ENCODE data around the gene PLA2G4C. TPM values are rescaled to one million over a fixed set of nuclear protein-coding genes. Genes with fewer than 3 reads are reported as not detected.
"Not testable (repeated sequence)": the region's sequence is repeated elsewhere in the genome, so short reads cannot be mapped to it uniquely, and the experiment has no call there.

Gene PLA2G4C
- total and polyA plus RNA-seq, 10 donors = 17.0 to 62.5 (median 34.3) TPM

GRCh38 chr19:48094129-48094854, 16.3 kb downstream of the PLA2G4C start:
- WGBS, 5 donors = 23 to 40% (median 26%) methylated on average over 1 of the region's 1 CpG
- Histone ChIP-seq H3K36me3 (peaks cover 2 to 55% (median 40%) of the 10 kb centered on the region in 6 donors), H3K27me3 (replicated peaks in 1 of 7) (no peaks in the 10 kb centered on the region), H3K27ac (no peak overlapping the region), H3K4me3 (no peak overlapping the region), H3K9me3 (peaks cover 0 to 20% (median 12%) of the 10 kb centered on the region in 8 donors), H3K4me1 (no peaks in the 10 kb centered on the region)
- TF ChIP-seq POLR2AphosphoS5 (IDR thresholded peaks at IDR 0.05) = no peak
- no peak for TF ChIP-seq POLR2A (IDR thresholded peaks at IDR 0.05)
- no peak for TF ChIP-seq CTCF (IDR thresholded peaks at IDR 0.05 in 8 of 11, conservative IDR thresholded peaks at IDR 0.05 in 3 of 11)
- intact Hi-C loops (cut with DNase I; ENCODE audit: low total_unique reads) = no loop called here
- DNase-seq = no peak

GRCh38 chr19:48091111-48091718, 19.4 kb downstream of the PLA2G4C start:
- DNase-seq; H3K27me3 ChIP-seq (replicated peaks in 1 of 7); H3K27ac ChIP-seq; intact Hi-C loops (cut with DNase I; ENCODE audit: low total_unique reads); H3K4me3 ChIP-seq; H3K4me1 ChIP-seq: not testable (repeated sequence)
- Histone ChIP-seq H3K36me3 (peaks cover 2 to 36% (median 29%) of the 10 kb centered on the region in 6 donors), H3K9me3 (peaks cover 0 to 20% (median 12%) of the 10 kb centered on the region in 8 donors)
- 79 to 91% (median 87%) methylated on average over 13 of the region's 13 CpGs for WGBS, 5 donors

GRCh38 chr19:48090281-48090802, 20.3 kb downstream of the PLA2G4C start:
- Histone ChIP-seq H3K9me3 (peaks cover 0 to 20% (median 12%) of the 10 kb centered on the region in 8 donors), H3K27me3 (replicated peaks in 1 of 7) (peaks cover 0 to 6% (median 0%) of the 10 kb centered on the region in 7 donors), H3K27ac (no peak overlapping the region), H3K36me3 (peaks cover 2 to 28% (median 20%) of the 10 kb centered on the region in 6 donors), H3K4me3 (no peak overlapping the region), H3K4me1 (no peaks in the 10 kb centered on the region)
- intact Hi-C loops (cut with DNase I; ENCODE audit: low total_unique reads) = no loop called here
- no peak for DNase-seq
- TF ChIP-seq CTCF (IDR thresholded peaks at IDR 0.05 in 8 of 11, conservative IDR thresholded peaks at IDR 0.05 in 3 of 11) (no peak), POLR2AphosphoS5 (IDR thresholded peaks at IDR 0.05) (no peak), POLR2A (IDR thresholded peaks at IDR 0.05) (no peak)
- WGBS, 5 donors = 67 to 78% (median 73%) methylated on average over 5 of the region's 5 CpGs

GRCh38 chr19:48088991-48089390, 21.6 kb downstream of the PLA2G4C start:
- H3K4me3 ChIP-seq; H3K27ac ChIP-seq; intact Hi-C loops (cut with DNase I; ENCODE audit: low total_unique reads); H3K27me3 ChIP-seq (replicated peaks in 1 of 7); H3K4me1 ChIP-seq; H3K9me3 ChIP-seq: not testable (repeated sequence)
- DNase-seq = peak; percentile 4
- peaks cover 0 to 16% (median 7%) of the 10 kb centered on the region in 6 donors for H3K36me3 ChIP-seq
- 92 to 99% (median 96%) methylated on average over 6 of the region's 6 CpGs for WGBS, 5 donors

Measured in spleen (tissue), 11 donors.